Measurements from ENCODE around the gene FERMT2.

The FERMT2 gene

GRCh38 chr14:52860910-52861309 lies 89.9 kb downstream of the FERMT2 start:
- no peak for DNase-seq

GRCh38 chr14:52860209-52860608 lies 90.6 kb downstream of the FERMT2 start:
- no peak for DNase-seq

- DNase-seq, result no peak
Measured at GRCh38 chr14:52856139-52856538, 94.7 kb downstream of the FERMT2 start.

- DNase-seq, result no peak
Measured at GRCh38 chr14:52853522-52853854, 97.4 kb downstream of the FERMT2 start.

- DNase-seq, result peak; percentile 95
Measured at GRCh38 chr14:52852810-52853521, 97.9 kb downstream of the FERMT2 start.

GRCh38 chr14:52850451-52850909 lies 100.4 kb downstream of the FERMT2 start:
- no peak for DNase-seq

GRCh38 chr14:52848626-52849025 lies 102.2 kb downstream of the FERMT2 start:
- no peak for DNase-seq

DNA sequence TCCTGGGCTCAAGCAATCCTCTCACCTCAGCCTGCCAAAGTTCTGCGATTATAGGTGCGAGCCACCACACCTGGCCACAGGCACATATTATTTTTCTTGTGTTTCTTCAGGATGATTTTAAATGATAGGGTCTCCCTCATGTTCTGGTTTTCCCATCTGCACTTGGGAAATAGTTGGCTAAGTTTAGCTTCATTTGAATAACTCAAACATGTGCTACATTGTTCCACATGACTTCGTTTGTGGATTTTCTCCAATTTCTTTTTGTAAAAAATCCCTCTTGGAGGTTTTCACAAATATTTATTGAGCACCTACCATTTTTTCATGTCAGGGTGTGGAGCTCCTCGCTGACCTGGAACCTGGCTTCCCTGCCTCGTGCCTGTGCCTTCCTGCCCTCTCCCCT lies 104.3 kb downstream of the FERMT2 start:
- no peak for DNase-seq

DNA sequence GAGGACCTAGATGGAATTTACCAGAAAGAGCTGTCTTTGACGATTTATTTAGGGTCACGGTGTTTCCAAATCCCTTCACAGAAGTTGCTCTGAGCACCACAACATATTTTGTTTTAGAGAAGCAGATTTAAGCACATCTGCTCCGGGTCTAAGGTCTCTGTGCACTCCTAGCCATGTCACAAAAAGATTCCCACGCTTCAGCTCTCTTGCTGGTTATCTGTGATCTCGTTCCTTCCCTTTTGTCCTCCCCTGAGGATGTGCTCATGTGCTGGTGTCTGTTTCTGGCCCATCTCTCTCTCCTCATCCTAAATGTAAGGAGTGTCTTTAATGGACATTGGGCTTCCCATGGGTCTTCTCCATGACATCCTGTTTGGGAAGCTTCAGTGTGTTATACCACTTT lies 105.8 kb downstream of the FERMT2 start:
- no peak for DNase-seq

DNA sequence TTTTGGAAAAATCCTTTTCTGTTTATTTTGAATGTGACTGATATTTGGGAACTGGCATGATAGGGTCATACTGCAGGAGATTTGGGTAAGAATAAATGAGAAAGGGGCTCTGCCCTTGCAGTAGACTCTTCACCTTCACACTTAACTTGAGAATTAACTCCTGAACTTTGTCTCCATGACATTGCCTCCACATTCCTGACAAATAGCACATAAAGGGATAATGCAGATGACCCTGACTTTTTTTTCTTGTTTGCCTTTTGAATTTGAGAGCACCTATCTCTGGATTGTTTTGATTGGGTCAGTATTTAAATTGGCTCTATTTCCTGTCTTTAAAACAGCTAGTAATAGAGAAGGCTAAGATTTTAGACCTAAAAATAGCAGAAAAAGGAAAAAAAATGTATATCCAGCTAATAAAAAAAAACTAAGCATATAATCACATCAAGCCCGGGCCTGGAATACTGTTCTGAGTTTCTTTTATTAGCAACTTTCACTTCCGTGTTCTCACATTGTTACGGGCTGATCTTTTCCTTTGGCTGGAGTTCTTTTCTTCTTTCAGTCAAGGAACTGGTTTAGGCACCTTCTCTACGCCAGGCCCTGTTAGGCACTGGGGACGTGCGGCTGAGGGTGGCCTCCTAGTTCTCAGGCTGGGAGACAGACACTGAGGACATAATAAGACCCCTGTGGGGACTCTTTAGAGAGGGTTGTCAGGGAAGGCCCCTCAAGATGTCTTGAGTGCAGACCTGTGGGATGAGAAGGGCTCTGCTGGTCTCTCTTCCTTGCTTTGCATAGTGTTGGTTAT lies 106.4 kb downstream of the FERMT2 start:
- no peak for DNase-seq

DNA sequence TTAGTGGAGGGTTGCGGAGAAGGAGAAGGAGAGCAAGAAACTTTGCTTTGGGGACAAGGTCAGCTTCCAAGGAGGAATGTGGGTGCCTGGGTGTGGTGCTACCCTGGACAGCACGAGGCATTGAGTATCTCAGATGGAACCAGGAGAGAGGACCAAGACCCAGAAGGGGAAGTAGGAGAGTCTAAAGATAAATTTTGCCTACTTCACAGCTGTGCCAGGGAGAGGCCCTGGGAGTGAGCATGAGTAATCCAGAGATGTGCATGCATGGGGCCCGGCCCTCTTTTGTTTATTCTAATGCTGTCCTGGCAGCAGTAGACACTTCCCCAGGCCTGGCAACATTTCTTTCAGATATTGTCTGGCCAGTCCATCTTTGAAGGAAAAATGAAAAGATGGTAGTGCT lies 110.0 kb downstream of the FERMT2 start:
- no peak for DNase-seq

- DNase-seq, result no peak
Measured at GRCh38 chr14:52837451-52837850, 113.4 kb downstream of the FERMT2 start.

DNA sequence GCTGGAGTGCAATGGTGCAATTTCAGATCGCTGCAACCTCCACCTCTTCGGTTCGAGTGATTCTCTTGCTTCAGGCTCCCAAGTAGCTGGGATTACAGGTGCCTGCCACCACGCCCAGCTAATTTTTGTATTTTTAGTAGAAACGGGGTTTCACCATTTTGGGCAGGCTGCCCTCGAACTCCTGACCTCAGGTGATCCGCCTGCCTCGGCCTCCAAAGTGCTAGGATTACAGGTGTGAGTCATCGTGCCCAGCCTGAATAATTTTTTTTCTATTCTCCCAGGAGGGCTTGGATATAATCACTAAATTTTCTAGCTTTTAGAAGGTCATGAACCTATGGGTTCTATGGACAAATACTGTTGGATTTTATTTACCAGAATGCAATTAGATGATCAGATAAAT lies 114.8 kb downstream of the FERMT2 start:
- no peak for DNase-seq

- DNase-seq, result peak; percentile 94
Measured at GRCh38 chr14:52835122-52835903, 115.5 kb downstream of the FERMT2 start.

DNA sequence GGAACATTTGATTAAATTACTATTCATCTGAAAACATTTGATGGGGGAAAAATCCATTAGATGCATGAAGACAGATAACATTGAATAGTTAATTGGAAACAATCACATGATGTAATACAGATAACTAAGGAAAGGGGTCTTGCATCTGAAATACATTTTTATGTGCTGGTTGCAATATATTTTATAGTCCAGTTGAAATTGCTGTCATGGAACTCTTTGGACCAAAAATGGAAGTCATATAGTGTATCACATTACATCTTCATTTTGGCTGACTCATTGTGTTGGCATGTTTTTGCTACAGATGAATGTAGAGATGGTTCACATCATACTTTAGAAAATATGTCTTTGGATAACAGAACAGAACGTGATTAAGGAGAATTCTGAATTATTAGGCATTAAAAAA lies 116.4 kb downstream of the FERMT2 start:
- DNase-seq, result peak; percentile 23

GRCh38 chr14:52833891-52834290 lies 117.0 kb downstream of the FERMT2 start:
- no peak for DNase-seq

DNA sequence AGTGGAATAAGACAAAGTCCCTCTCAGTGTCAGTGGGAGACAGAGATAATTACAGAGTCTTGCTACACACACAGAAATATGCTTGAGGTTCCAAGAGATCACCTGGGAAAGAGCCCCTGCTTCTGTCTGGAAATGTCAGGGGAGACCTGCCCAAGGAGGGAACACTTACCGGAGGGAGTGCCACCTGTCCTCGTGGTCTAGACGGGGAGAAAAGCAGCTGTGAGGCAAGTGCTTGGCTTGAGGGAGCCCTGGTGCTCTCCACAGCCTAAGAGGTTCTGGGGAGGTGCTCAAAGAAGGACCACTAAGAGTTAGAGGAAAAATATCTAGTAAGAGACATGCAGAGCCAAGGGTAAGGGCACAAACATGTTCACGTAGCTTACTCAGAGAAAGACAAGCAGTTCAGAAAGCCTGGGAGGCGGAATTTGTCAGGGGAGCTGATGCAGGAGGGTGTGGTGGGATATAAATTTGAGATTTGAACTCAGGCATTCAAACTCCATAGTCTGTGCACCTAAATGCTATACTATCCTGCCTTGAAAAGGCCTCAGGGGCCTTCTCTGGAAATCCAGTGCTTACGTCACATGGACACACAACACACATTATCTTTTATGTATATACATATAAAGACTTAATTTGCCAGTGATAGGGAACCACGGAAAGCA lies 121.2 kb downstream of the FERMT2 start:
- no peak for DNase-seq

DNA sequence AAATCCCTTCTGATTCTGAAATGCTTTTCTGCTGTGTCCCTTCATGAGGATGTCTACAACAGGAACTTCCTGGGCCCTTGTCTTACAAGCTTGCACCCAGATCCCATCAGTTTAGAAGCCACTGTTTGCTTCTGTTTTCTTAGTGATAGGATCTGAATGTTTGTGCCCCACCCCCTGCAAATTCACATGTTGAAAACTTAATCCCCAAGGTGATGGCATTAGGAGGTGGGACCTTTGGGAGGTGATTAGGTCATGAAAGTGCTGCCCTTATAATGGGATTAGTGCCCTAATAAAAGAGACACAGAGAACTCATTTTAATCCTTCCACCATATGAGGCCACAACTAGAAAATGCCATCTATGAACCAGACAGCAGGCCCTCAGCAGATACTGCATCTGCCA lies 123.4 kb downstream of the FERMT2 start:
- no peak for DNase-seq

DNA sequence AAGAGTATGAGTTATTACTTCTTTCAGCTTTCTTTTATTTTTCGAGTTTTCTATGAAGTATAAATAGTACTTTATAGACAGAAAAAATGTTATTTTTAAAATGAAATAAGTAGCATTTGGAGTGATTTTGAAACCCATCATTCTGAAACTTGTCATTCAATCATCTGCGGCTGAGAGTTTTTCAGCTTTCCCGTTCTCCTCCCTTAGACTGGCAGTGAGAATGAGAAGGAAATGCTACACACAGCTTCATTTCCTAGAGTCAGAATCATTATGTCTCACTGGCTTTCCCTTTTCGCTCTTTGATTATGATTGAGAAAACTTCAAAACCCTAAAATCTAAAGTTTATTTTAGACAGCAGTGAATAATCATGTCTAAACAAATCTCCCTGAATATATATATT lies 125.8 kb downstream of the FERMT2 start:
- no peak for DNase-seq

GRCh38 chr14:52824462-52824861 lies 126.4 kb downstream of the FERMT2 start:
- DNase-seq, result no peak

GRCh38 chr14:52821805-52822250 lies 129.0 kb downstream of the FERMT2 start:
- no peak for DNase-seq

- no peak for DNase-seq
Measured at GRCh38 chr14:52808101-52808500, 142.7 kb downstream of the FERMT2 start.
